HPDE6-E6E7 (cell line): ENCODE measurements around the gene NPFF.

Source experiments
- DNase-seq: peaks from one replicate; pipeline ENCODE4 v3.0.0; 2011; ENCODE audit warnings: missing footprints; ENCODE audit errors: extremely low spot score

Gene NPFF

DNA sequence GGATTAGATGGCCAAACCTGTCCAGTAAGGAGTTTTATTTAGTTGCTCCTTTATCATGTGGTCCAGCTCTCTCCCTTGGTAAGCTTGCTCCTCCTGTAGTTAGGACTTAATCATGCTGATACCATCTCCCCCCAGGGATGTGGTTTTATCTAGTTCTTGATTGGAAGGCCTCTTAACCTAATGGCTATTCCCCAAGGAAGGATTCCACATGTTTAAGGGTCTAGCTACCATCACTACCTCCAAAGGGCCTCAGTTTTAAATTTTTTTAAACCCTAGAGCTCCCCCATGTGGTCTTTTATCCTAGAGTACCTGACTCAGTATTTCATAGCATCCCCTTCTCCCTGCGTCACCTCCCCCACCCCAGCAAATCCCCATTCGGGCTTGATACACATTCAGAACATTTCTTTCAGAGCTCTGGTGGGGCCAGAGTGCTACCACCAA lies 30.5 kb downstream of the NPFF start:
- no peak for DNase-seq

DNA sequence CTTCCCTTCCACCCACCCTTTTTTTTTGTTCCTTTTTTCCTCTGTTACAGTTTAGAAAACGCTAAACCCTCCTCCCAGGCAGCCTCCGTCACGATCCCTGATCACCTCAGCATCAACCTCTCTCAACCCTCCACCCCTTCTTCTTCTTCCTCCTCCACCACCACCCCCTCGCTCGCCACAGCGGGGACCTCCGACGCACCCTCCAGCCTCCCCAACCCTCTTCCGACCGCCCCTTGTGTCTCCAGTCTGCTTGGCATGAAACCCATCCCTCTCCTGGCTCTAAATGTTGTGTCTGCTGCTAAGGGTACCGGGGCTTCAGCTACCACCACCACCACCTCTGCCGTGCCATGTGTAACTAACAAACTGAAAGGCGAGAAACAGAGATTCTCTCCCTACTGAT lies 32.5 kb downstream of the NPFF start:
- DNase-seq: no peak

DNA sequence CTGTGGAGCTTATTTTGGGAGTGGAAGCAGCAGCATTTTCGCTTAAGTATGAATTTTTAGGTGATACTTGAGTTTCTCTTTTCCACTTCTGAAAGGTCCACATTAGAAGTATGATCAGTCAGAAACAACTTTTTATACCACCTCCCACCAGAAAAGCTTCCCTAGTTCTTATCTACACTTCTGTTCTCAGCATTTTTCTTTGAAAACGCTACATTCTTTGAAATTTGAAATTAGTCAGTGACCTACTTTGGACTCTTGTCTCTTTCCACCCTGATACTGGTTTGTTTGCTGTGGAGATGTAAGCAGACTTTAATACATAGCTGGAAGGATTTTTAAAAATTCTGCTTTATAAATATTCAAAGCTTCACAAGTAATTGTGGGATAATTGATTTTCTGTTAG lies 33.2 kb downstream of the NPFF start:
- no peak for DNase-seq

DNA sequence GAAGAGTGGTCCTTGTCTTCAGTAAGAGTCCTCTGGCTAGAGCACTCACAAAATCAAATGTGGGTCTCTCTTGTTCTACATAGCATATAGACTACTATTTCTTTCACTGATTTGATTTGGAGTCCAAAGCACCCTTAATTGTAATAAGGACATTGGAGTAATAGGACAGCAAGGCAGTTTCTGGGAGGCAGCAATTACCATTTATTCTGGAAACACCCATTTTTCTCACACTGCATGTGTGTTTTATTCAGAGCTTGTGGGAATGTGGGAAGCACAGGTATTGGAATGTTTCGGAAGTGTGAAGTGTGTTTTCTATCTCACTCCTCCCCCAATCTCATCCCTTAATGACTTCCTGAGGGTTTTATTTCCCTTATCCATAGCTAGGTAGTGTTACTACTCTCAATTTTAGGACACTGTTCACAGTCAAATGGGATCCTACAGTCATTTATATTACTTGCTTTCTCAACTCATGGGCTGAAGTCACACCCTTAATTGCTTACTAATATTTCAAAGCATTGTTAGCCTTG lies 35.2 kb downstream of the NPFF start:
- no peak for DNase-seq

DNA sequence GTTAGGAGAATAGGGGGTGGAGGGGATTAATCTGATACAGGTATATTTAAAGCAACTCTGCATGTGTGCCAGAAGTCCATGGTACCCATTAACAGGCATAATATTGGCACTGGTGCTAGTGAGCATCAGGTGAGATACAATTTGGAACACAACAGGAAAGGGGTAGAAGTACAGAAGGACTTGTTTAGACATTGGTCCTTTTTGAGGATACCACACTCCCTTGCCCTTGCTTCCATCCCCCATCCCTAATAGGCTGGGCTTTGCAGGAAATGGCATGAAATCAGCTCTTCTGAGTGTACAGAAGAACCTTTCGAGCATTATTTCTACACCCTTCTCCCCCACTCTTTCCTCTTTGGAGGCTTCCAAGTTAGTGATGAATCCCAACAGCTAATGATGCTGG lies 39.0 kb downstream of the NPFF start:
- no peak for DNase-seq

DNA sequence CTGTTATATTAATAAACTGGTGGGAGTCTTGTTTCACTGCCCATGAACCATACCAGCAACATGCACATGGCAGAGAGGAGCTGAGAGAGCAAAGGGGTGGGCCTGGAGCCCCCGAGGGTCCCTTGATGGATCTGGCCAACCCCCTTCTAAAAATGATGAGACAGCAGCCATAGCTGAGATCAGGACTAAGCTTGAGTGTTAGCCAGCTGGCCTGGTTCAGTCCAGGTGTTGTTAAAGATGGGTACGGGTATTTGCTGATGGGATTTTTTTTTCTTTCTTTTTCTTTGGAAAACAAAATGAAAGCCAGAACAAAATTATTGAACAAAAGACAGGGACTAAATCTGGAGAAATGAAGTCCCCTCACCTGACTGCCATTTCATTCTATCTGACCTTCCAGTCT lies 39.4 kb downstream of the NPFF start:
- DNase-seq: no peak

DNA sequence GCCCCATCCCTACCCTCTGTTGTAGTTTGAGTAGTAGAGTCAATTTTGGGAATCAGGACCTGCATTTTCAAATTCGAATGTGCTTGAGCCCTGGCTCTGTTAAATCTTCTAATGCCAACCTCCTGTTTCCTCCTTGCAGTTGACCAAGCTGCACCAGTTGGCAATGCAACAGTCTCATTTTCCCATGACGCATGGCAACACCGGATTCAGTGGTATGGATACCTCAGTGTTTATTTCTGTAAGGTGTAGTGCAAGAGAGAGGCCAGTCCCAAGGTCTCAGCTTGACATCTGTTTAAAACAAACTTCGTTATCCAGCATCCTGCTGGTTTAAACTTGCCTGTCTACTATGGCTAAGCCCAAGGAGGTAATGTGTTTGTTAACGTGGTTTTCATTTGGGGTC lies 40.2 kb downstream of the NPFF start:
- no peak for DNase-seq

DNA sequence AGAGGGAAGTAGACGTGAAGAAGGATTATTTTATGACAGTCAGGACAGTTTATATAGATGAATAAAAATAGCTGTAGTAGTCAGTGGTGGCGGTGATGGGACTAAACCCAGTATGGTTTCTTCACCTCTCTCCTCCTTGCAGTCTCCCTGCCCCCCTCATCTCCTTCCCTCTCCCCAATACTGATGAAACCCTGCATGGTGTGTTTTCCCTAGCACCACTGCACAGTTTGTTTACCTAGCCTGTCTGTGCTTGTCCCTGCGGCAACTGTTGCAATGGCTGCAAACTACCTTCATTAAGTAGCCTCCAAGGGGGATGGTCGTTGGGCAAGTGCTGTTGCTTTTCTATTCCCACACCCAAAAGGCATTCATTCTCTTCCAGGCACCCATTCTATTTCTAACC lies 40.6 kb downstream of the NPFF start:
- DNase-seq: no peak

DNA sequence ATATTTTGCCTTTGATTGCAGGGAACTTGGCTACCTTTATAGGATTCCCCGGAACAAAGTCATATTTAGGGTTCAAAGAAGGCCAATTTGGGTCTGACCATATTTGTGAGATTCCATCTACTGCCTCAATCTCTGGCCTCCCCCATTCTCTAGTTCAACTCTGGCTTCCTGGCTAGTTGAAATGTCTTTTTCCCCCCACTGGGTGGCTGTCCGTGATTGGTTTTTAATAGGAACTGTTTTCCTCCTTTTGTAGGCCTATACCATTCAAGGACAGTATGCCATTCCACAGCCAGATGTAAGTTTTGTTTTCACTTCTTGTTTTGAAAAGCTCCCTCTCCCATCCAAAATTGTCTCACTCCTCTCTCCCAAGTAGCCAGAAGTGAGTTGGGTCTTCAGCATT lies 41.6 kb downstream of the NPFF start:
- DNase-seq: no peak

DNA sequence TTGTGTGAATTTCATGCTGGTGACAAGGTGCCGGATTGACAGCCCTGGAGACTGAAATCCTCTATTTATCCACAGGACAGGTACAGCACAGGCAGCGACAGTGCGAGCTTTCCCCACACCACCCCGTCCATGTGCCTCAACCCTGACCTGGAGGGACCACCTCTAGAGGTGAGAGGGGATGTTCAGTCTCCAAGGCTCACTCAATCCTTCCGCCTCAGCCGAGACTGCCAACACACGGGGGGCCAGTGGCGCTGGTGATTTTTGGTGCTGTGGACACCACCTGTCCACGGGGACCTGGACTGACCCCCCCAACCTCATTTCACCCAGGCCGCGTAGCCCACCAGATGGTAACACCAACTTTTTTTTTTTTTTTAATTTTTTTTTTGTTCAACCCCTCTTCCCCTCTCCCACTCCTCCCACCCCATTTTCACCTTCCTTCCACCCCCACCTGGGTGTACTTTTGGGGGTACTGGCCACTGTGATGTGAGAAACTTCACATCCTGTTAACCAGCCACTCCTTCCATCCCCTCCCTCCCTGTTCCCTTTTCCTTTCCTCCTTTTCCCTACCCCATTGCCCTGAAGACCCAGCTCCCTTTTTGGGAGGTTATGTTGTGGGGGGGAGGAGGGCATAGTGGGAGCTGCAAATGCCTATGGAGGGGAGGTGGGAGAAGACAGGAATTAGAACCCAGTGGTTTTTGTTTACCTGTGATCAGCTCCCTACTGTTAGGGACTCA lies 42.4 kb downstream of the NPFF start:
- DNase-seq: no peak

DNA sequence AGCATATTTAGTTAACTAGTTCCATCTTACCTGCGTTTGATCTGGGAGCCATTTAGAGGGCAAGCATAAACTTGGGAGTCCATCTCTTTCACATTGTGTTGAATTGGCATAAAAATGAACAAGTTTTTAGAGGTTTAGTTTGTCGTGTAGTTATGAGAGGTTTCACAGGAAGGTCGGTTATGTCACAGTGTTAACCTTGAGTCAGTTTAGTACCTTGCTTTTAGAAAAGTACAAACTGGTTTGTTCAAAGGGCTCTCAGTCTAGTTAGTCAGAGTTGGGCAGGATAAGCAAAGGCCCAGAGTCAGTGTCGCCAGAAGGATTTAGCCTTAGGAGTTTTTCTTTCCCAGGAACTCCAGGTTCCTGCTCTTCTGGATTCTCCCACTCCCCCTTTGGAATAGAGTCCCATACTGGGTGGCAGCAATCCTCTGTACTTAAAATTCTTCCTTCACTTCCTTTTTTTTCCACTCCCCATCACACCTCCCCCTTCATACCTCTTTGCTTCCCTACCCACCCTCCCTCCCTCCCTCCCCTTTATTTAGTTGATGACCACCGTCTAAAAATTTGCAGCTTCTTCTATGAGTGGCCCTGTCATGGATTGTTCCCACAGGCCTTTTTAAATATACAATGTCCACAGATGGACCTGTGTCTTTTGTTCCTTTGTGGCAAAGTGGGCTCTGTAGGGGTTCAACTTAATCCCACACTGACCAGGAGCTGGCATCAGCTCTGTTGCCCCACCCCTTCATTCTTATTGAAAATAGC lies 43.3 kb downstream of the NPFF start:
- DNase-seq: no peak

DNA sequence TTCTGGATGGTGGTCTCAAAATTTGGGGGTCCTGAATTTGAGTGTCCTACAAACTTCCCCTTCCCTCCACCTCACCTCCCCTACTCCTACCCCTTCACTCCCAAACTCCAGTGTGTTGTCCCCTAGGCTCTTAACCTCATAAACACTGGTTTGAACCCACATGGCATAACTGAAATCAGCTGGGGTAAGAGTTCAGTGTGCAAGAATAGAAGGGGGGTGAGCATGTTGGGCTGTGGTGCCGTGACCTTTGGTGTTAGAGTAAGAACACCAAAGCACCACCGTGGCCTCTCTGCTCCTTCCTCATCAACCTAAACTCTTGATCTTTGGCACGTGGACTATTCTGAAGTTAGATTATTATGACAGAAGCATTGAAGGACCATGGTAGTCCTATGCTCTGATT lies 44.3 kb downstream of the NPFF start:
- DNase-seq: no peak

DNA sequence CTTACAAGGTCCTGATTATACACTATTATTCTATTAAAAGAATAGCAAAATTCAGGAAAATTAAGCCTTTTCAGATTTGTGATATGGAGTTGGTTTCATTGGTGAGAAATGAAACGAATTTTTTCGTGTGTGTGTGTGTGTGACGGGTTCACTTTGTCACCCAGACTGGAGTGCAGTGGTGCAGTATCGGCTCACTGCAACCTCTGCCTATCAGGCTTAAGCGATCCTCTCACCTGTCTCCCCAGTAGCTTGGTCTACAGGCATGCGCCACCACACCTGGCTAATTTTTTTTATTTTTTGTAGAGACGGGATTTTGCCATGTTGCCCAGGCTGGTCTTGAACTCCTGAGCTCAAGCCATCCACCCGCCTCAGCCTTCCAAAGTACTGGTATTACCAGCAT lies 45.7 kb downstream of the NPFF start:
- no peak for DNase-seq

DNA sequence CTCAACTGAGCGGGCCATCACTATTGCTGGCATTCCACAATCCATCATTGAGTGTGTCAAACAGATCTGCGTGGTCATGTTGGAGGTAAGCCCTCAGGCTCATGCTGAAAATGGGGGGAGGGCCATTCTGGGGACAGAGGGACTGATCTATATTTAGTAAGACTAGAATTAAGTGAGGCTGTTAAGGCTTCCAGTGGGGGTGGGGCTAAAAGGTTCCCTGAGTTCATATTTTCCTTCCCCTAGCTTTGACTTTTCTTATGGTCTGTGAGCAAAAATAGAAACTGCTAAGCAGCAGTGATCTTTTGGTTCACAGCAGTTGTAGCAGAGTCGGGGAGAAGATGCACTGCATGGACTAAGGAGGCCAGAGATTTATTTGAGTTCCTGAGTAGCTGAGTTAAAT lies 46.2 kb downstream of the NPFF start:
- no peak for DNase-seq

DNA sequence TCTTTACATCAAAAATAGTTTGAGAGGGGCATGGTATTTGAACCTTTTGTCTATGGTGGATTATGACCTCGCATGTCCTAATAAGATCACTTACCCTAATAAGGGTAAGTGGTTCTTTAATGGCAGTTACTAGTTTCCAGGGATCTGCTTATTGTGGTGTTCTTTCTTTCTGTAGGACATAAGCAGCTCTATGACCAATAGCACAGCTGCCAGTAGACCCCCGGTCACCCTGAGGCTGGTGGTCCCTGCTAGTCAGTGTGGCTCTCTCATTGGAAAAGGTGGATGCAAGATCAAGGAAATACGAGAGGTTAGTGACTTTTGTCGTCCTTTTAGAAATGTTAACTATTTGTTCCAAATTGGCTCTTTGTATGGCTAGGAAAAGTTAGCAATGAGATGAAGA lies 48.2 kb downstream of the NPFF start:
- DNase-seq: no peak
